ENCODE measurements around the gene PDK4.

The PDK4 gene

GRCh38 chr7:95596198-95597063 is at the start of gene PDK4:
TSS of gene PDK4 (minus strand) at chr7:95596516. CDS start at chr7:95596293, 223 bp downstream.
- peak; percentile 28 to 98 (median 88) for DNase-seq

DNA sequence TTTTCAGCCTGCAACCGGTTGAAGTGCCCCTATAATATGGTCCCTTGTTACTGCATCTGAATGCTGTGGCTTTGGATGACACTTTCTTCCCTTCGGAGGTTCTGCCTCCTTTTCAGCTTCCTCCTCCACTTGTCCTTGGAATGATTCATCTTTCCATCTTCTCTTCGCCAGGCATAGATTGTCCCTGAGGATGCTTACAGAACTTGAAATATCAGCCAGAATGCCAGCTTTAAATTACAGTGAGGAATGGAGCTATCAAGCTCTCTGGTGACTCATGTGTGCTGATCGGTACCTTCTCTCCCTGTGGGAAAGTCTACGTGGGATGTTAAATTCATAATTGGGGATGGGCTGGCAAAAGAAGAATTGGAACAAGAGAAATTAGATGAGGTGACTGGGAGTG is 45.9 kb upstream of the PDK4 start:
- DNase-seq: peak in 3 of 58 donors; percentile 2 to 55 (median 33)

DNA sequence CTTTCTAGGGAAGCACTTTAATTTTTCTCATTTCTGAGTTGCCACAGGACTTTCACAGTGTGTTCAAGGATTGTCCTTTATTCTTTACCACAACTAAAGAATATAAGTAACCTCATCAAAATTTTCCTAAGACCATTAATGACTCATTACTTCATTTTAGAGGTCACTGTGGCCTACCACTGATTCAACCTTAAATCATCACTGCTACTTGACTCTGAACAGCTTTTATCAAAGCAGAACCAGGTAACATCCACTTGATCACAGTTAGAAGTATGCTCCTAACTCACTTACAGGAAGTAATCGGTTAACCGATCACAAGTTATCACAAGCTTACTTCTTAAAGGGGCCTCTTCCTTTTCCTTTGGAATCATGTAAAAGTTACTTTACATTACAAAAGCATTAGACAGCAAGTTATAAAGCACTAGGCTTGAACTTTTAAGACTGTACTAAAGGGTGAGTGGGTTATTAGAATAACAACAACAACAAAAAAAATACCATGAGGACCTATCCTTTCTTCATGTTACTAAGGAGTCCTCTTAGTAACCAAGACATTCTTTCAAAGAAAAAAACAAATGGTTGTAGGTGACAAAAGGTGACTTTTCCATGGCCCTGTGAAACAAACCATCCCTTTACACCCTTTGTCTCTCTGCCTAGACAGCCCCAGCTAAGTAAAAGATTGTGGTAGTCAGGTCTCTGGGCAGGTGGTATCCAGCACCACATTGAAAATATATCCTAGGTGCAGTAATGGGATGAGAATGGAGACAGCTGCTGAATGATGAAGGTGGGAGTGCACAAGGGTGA is 40.0 kb upstream of the PDK4 start:
- no peak for DNase-seq

DNA sequence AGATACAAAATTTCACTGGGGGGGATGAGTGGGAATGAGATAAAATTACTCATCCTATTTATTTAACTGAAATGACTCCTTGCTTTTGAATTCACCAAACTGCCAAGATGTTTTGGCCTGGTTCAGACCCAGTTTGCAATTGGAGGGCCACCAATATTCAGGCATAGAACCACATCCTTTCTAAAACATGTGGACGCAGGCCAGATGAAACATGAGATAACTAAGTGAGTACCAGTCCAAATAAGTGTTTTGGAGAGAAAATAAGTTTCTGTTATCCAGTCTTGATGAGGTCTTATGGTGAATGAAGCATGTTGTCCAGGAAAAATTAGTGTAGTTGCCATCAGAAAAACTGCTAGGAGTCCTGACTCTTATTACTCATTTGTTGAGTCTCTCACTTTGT is 36.3 kb upstream of the PDK4 start:
- DNase-seq: no peak

GRCh38 chr7:95631527-95631926 is 35.2 kb upstream of the PDK4 start:
- no peak for DNase-seq

DNA sequence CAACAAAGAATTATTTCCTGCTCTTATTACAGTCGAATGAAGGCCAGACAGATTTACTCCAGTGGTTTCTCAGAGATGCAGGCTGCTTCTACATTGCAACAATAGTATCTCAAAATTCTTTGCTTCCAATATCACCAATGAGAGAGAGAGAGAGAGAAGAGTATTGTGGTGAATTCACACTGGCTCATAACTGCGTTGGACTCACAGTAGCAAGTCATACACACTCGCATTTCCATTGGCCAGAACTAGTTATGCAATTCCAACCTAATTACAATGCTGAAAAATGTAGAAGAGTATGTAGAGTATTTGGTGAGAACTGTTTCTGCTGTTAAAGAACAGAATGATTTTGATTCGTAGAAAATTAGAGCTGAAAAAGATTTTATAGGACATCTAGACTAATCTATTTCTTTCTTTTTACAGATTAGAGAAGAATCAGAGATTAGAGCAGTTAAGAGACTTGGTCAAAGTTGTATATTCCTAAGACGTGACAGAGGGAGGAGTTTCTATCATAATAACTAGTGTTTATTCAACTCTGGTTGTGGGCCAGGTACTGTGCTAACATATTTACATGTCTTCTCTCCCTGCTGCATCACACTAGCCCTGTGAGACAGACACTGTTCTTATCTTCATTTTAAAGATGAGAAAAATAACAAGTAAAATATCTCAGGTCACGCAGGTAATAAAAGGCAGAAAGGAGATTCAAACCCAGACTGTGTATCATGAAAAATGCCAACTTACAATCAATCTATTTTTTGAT is 34.6 kb upstream of the PDK4 start:
- no peak for DNase-seq

GRCh38 chr7:95628831-95629439 is 32.6 kb upstream of the PDK4 start:
- DNase-seq: no peak

DNA sequence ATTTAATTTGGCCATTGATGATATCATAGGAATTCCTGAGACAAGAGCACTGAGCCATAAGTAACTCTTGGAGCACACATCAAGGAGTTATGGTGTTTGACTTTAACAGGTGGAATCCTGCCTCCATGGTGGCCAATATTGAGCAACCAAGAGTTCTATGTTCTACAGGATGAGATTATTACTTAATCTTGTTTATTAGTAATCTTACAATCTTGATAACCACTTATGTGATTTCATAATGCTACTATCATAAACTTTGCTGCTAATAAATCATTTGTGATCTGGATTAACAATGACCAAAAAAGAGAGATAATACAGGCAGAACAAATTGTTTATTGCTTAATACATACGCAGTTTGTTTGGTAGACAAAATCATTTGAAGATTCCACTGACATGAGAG is 27.5 kb upstream of the PDK4 start:
- DNase-seq: no peak

GRCh38 chr7:95622859-95623258 is 26.5 kb upstream of the PDK4 start:
- no peak for DNase-seq

GRCh38 chr7:95622001-95622549 is 25.8 kb upstream of the PDK4 start:
- DNase-seq: no peak

DNA sequence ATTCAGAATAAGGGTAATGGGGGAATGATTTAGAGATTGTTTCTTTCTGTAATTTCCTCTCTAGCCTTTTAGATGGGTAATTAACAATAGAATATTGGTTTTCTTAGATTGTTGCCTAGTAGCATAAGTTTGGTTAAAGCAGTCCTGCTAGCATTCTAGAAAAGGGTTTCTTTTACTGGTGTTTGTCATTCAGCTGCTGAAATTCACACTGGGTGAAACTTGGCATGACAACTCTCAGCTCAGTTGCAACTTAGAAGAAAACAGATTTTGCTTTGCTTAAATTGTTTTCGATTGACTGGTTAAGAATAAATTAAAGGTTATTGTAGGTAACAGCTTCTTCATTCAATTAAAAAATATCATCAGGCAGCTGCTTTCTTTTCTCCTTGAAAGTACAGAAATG is 25.1 kb upstream of the PDK4 start:
- DNase-seq: peak in 1 of 58 donors; percentile 41

DNA sequence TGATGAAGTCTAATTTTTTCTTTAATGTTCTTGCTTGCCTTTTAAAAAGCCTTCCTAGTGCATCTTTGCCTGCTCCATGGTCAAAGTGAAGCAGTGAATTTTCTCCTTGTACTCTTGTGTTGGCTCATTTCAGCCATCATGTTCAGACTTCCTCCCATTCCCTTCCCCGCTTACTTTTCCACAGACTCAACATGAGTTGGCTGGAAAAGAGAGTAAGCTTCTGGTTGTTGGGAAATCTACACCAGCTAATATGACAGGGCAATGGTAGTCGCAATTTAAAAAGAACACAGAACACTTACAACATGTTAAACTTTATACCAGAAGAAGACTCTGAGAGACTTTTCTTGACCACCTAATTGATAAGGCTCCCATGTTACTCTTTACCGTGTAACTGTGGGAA is 24.3 kb upstream of the PDK4 start:
- no peak for DNase-seq

GRCh38 chr7:95619921-95620320 is 23.6 kb upstream of the PDK4 start:
- no peak for DNase-seq

DNA sequence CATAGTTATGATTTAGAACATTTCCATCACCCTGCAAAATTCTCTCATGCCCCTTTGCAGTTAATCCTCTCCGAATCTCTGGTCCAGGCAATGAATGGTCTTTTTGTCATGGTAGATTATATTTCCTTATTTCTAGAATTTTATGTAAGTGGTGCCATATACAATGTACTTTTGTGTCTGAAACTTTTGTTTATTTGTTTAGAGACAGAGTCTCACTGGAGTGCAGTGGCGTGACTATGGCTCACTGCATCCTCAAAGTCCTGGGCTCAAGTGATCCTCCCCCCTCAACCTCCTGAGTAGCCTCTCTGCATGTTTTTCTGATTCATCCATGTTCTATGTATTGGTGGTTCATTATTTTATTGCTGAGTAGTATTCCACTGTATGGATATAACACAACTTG is 23.2 kb upstream of the PDK4 start:
- DNase-seq: no peak

GRCh38 chr7:95614442-95614940 is 18.2 kb upstream of the PDK4 start:
- DNase-seq: no peak

GRCh38 chr7:95611224-95611623 is 14.9 kb upstream of the PDK4 start:
- DNase-seq: no peak

DNA sequence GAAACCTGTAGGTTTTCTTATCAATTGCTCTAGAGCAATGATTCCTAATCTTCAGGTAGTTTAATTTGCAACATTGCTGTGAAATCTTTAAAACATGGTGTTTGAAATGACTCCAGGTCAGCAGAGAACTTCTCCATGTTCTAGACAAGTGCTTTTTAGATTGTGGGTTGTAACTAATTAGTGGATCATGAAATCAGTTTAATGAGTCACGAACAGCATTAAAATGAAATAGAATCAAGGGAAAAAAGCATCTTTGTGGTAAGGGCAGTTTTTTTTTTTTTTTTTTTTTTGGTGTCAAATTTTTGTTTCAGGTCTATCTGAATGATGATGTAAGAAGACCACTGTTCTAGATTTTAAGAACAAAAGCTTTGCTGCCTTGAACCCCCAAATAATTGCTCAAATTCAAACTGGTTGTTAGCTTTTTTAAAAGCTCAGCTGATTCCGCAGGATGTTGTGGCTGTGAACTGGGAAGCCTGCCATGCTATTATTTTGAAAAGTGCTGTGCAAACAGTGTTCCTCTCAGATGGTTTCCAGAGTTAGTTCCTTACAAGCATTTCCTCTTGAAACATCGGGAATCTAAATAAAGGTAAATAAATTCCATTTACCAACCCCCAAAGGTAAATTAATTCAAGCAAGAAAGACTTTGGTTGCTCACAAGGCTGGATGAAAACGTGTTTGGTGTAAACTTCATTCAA is 13.1 kb upstream of the PDK4 start:
- peak in 20 of 58 donors; percentile 2 to 51 (median 16) for DNase-seq

- DNase-seq: peak in 55 of 58 donors; percentile 5 to 88 (median 58)
Observed at GRCh38 chr7:95608359-95609173, 12.2 kb upstream of the PDK4 start.

DNA sequence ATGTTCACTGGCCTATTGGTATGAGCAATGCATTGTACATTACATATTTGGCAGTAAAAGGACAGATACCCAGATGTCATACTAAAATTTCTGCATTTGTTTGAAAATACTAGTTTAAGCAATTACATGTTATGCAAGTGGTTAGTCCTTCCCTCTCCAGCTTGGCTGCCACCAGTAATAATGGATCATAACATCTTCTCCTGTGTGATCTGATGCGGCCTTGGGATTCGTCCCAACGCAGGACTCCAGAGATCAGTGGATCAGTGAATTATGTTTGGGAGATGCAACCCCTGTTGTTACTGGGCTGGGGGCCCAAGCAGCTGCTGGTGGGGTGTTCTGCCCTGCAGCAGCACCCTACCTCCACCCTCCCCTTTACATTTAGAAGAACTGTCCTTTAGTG is 11.2 kb upstream of the PDK4 start:
- no peak for DNase-seq

Measured in anterior cingulate cortex (tissue), 58 donors.